ENCODE measurements around the gene ANXA6.

DNA sequence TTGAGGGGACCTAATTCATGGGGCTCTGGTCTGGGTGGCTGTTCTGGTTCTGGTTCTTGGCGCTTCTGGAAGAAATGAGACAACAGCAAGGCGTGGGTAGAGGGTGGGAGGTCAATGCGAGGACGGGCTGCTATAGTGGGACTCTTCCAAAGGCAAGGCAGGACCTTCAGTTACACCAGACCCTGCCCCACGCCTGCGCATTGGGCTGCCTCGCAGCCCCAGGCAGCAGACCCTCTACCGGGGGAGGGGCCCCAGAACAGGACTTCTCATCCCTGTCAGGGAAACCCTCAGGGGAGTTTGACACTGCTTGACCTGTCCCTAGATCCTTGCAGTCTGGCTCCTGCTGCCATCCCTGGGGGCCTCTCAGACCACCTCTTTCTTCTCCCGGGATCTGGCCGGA lies 47.8 kb upstream of the ANXA6 start:
- TF ChIP-seq MXI1 (IDR thresholded peaks at IDR 0.05; ENCODE audit: low read depth, low read length), result no peak
- TF ChIP-seq, protein P1, sequence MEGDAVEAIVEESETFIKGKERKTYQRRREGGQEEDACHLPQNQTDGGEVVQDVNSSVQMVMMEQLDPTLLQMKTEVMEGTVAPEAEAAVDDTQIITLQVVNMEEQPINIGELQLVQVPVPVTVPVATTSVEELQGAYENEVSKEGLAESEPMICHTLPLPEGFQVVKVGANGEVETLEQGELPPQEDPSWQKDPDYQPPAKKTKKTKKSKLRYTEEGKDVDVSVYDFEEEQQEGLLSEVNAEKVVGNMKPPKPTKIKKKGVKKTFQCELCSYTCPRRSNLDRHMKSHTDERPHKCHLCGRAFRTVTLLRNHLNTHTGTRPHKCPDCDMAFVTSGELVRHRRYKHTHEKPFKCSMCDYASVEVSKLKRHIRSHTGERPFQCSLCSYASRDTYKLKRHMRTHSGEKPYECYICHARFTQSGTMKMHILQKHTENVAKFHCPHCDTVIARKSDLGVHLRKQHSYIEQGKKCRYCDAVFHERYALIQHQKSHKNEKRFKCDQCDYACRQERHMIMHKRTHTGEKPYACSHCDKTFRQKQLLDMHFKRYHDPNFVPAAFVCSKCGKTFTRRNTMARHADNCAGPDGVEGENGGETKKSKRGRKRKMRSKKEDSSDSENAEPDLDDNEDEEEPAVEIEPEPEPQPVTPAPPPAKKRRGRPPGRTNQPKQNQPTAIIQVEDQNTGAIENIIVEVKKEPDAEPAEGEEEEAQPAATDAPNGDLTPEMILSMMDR (IDR thresholded peaks at IDR 0.05), result no peak
- no peak for TF ChIP-seq POLR2AphosphoS5 (IDR thresholded peaks at IDR 0.05; ENCODE audit: low read depth, low read length)
- TF ChIP-seq RAD21 (IDR thresholded peaks at IDR 0.05; ENCODE audit: low read length), result no peak
- no peak for TF ChIP-seq MEF2A (IDR thresholded peaks at IDR 0.05; ENCODE audit: borderline replicate concordance, low read depth)
- TF ChIP-seq FOXJ3 (CRISPR knock-in tag; IDR thresholded peaks at IDR 0.05), result no peak
- no peak for TF ChIP-seq GATA2 (CRISPR knock-in tag; IDR thresholded peaks at IDR 0.05)
- no peak for TF ChIP-seq SMC3 (IDR thresholded peaks at IDR 0.05; ENCODE audit: low read depth, low read length)
- no peak for TF ChIP-seq EP300 (IDR thresholded peaks at IDR 0.05; ENCODE audit: borderline replicate concordance in 1 of 2, low read depth in 1 of 2, low read length in 1 of 2)
- no peak for TF ChIP-seq TEAD4 (IDR thresholded peaks at IDR 0.05; ENCODE audit: borderline replicate concordance, insufficient read depth)

Measured in SK-N-SH (cell line).